T-helper 1 cell (primary cell): Measurements from ENCODE around the gene CALHM2.
"Not testable (repeated sequence)": the region's sequence is repeated elsewhere in the genome, so short reads cannot be mapped to it uniquely, and the experiment has no call there.

Experiments used
- DNase-seq, 5 donors: peaks; one replicate each; pipeline ENCODE4 v3.0.0-alpha.2; 2012 to 2020

CALHM2 gene

GRCh38 chr10:103450201-103450695 lies 1.9 kb downstream of the CALHM2 start:
- DNase-seq: no peak

- DNase-seq: no peak
Observed at GRCh38 chr10:103449208-103450144, 2.7 kb downstream of the CALHM2 start.

- DNase-seq: no peak
Observed at GRCh38 chr10:103448746-103449145, 3.4 kb downstream of the CALHM2 start.

- no peak for DNase-seq
Observed at GRCh38 chr10:103447187-103447586, 5.0 kb downstream of the CALHM2 start.

GRCh38 chr10:103445767-103446567 lies 6.2 kb downstream of the CALHM2 start:
- no peak for DNase-seq

GRCh38 chr10:103445366-103445765 lies 6.8 kb downstream of the CALHM2 start:
- DNase-seq: no peak

GRCh38 chr10:103444478-103444877 lies 7.7 kb downstream of the CALHM2 start:
- DNase-seq: no peak

- DNase-seq: no peak
Observed at GRCh38 chr10:103443475-103444185, 8.5 kb downstream of the CALHM2 start.

GRCh38 chr10:103442031-103442461 lies 10.1 kb downstream of the CALHM2 start:
- no peak for DNase-seq

GRCh38 chr10:103441611-103442010 lies 10.6 kb downstream of the CALHM2 start:
- no peak for DNase-seq

GRCh38 chr10:103441206-103441605 lies 11.0 kb downstream of the CALHM2 start:
- DNase-seq: no peak

GRCh38 chr10:103440416-103440815 lies 11.8 kb downstream of the CALHM2 start:
- no peak for DNase-seq

- no peak for DNase-seq
Observed at GRCh38 chr10:103439776-103440175, 12.4 kb downstream of the CALHM2 start.

GRCh38 chr10:103433858-103434257 lies 18.3 kb downstream of the CALHM2 start:
- DNase-seq: no peak

- DNase-seq: no peak
Observed at GRCh38 chr10:103431902-103432301, 20.3 kb downstream of the CALHM2 start.

- DNase-seq: peak in 1 of 5 donors; percentile 63
Observed at GRCh38 chr10:103429647-103430046, 22.5 kb downstream of the CALHM2 start.

GRCh38 chr10:103428989-103429643 lies 23.1 kb downstream of the CALHM2 start:
- DNase-seq: peak in 1 of 5 donors; percentile 24

GRCh38 chr10:103427866-103428265 lies 24.3 kb downstream of the CALHM2 start:
- no peak for DNase-seq

GRCh38 chr10:103423748-103424147 lies 28.4 kb downstream of the CALHM2 start:
- no peak for DNase-seq

GRCh38 chr10:103419101-103419500 lies 33.1 kb downstream of the CALHM2 start:
- no peak for DNase-seq

- no peak for DNase-seq
Observed at GRCh38 chr10:103417601-103418000, 34.6 kb downstream of the CALHM2 start.

- DNase-seq: not testable (repeated sequence)
Observed at GRCh38 chr10:103417148-103417469, 35.1 kb downstream of the CALHM2 start.
